Neuronal stem cell (in vitro differentiated cells): ENCODE measurements around the gene CYP27A1.

Source experiments
- DNase-seq: peaks from one replicate; pipeline ENCODE4 v3.0.0-alpha.2; 2013; ENCODE audit warnings: low spot score
- H2AFZ ChIP-seq: one replicate; pipeline ENCODE4 v1.6.1; 2013; ENCODE audit warnings: mild to moderate bottlenecking, low read length, inconsistent platforms
- H2AK5ac ChIP-seq: 2 replicates; pipeline ENCODE4 v1.6.1; 2013; ENCODE audit warnings: low read depth, mild to moderate bottlenecking, inconsistent platforms, low read length, moderate library complexity, mixed read lengths
- H2BK120ac ChIP-seq: 2 replicates; pipeline ENCODE4 v1.6.1; 2013; ENCODE audit warnings: low read depth, mild to moderate bottlenecking, inconsistent platforms, low read length, moderate library complexity, mixed read lengths
- H2BK12ac ChIP-seq: one replicate; pipeline ENCODE4 v1.6.1; 2013; ENCODE audit warnings: low read length, inconsistent platforms
- H2BK15ac ChIP-seq: 2 replicates; pipeline ENCODE4 v1.6.1; 2013; ENCODE audit warnings: mild to moderate bottlenecking, low read length, inconsistent platforms, mixed read lengths
- H2BK5ac ChIP-seq: one replicate; pipeline ENCODE4 v1.6.1; 2013; ENCODE audit warnings: inconsistent platforms, mild to moderate bottlenecking, low read length, moderate library complexity
- H3K14ac ChIP-seq: one replicate; pipeline ENCODE4 v1.6.1; 2013; ENCODE audit warnings: low read length, inconsistent platforms
- H3K18ac ChIP-seq: 2 replicates; pipeline ENCODE4 v1.6.1; 2013; ENCODE audit warnings: low read length, inconsistent platforms
- H3K23ac ChIP-seq: 2 replicates; pipeline ENCODE4 v1.6.1; 2013; ENCODE audit warnings: low read depth, mild to moderate bottlenecking, mixed read lengths, low read length, inconsistent platforms; ENCODE audit not compliant: poor library complexity
- H3K27ac ChIP-seq: replicated peaks from 3 replicates; pipeline ENCODE4 v1.5.1; 2013; ENCODE audit warnings: low read length, inconsistent platforms
- H3K27me3 ChIP-seq, 3 experiments: 2 replicates each; pipeline ENCODE4 v1.6.1; 2013; ENCODE audit warnings: low read length in 3 of 3, mild to moderate bottlenecking in 2 of 3, inconsistent platforms in 1 of 3, low read depth in 1 of 3, mixed read lengths in 1 of 3, moderate library complexity in 1 of 3; ENCODE audit not compliant: control insufficient read depth in 3 of 3, insufficient read depth in 3 of 3
- H3K36me3 ChIP-seq, 2 donors: replicated peaks in 1 of 2; 2 replicates each; pipeline ENCODE4 v1.6.1; 2013; ENCODE audit warnings: low read length in 2 of 2; ENCODE audit not compliant: control insufficient read depth in 2 of 2, insufficient read depth in 2 of 2
- H3K4ac ChIP-seq: 2 replicates; pipeline ENCODE4 v1.6.1; 2013; ENCODE audit warnings: inconsistent platforms, mild to moderate bottlenecking, low read length, moderate library complexity
- H3K4me1 ChIP-seq, 2 donors: 1 replicate in 1 of 2; 2 replicates in 1 of 2; pipeline ENCODE4 v1.6.1; 2013; ENCODE audit warnings: low read length in 2 of 2, low read depth in 1 of 2; ENCODE audit not compliant: control insufficient read depth in 2 of 2, insufficient read depth in 1 of 2
- H3K4me2 ChIP-seq: one replicate; pipeline ENCODE4 v1.6.1; 2013; ENCODE audit warnings: mild to moderate bottlenecking, low read length, inconsistent platforms; ENCODE audit not compliant: insufficient read depth, poor library complexity, severe bottlenecking
- H3K4me3 ChIP-seq, 2 donors: 2 replicates each; pipeline ENCODE4 v1.5.1; 2013; ENCODE audit warnings: low read length in 2 of 2, mild to moderate bottlenecking in 2 of 2, inconsistent platforms in 1 of 2, moderate library complexity in 1 of 2
- H3K79me1 ChIP-seq: one replicate; pipeline ENCODE4 v1.6.1; 2013; ENCODE audit warnings: low read depth, mild to moderate bottlenecking, inconsistent platforms, low read length, moderate library complexity
- H3K9ac ChIP-seq: one replicate; pipeline ENCODE4 v1.6.1; 2013; ENCODE audit warnings: mild to moderate bottlenecking, low read depth, low read length, inconsistent platforms; ENCODE audit not compliant: poor library complexity
- H3K9me3 ChIP-seq, 2 donors: replicated peaks in 1 of 2; 2 replicates each; pipeline versions ENCODE3 to v1.6.1; 2013; ENCODE audit warnings: low read length in 2 of 2, mild to moderate bottlenecking in 2 of 2, inconsistent platforms in 1 of 2, low read depth in 1 of 2, mixed read lengths in 1 of 2, moderate library complexity in 1 of 2; ENCODE audit not compliant: control insufficient read depth in 2 of 2, insufficient read depth in 1 of 2
- H4K8ac ChIP-seq: one replicate; pipeline ENCODE4 v1.6.1; 2013; ENCODE audit warnings: low read depth, mild to moderate bottlenecking, inconsistent platforms, low read length, moderate library complexity
- H4K91ac ChIP-seq: one replicate; pipeline ENCODE4 v1.6.1; 2013; ENCODE audit warnings: low read length, low read depth, mild to moderate bottlenecking, inconsistent platforms; ENCODE audit not compliant: poor library complexity
- WGBS, 2 donors: extraction: QIAGEN DNeasy Blood & Tissue Kit; methylation state at CpG; one replicate each; pipeline ENCODE4 v1.1.7; 2013; ENCODE audit warnings: missing lambda C conversion rate in 2 of 2, mixed read lengths in 1 of 2; ENCODE audit not compliant: insufficient read length in 2 of 2, insufficient replicate concordance in 1 of 2; ENCODE audit errors: extremely low coverage in 2 of 2; 5-methylcytosine and 5-hydroxymethylcytosine counted together

CYP27A1 gene

DNA sequence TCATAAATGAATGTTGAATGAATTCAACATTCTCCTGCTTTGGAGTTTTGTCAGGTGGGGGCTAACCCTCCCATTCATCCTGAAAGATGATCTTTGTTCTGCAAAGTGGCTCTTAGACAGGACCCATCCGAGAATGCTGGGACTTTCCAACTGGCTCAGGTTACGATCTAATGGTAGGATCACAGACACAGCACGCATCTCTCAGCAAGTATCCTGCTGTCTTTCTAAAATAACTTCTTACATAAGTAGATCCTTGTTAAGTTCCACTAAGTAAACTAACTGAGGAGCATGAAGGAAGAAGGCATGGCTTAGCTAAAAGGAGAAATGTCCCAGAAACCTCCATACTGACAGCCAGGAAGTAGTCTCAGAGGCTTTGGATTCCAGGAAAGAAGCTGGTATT is 23.7 kb downstream of the CYP27A1 start:
- no peak overlapping the region for H3K14ac ChIP-seq
- no peak overlapping the region for H3K18ac ChIP-seq
- H3K27ac ChIP-seq, result no peak overlapping the region
- H3K4me3 ChIP-seq, result no peak overlapping the region
- no peak overlapping the region for H2BK120ac ChIP-seq
- H4K91ac ChIP-seq, result no peak overlapping the region
- H2AK5ac ChIP-seq, result no peak overlapping the region
- H3K4ac ChIP-seq, result no peak overlapping the region
- no peak overlapping the region for H4K8ac ChIP-seq
- no peak overlapping the region for H2BK12ac ChIP-seq
- H2BK5ac ChIP-seq, result no peak overlapping the region
- no peak overlapping the region for H2BK15ac ChIP-seq
- no peaks in the 10 kb centered on the region for H3K79me1 ChIP-seq
- WGBS, 2 donors, result no CpG with 5 or more reads among the region's 3 CpGs
- H3K4me2 ChIP-seq, result no peak overlapping the region
- peaks cover 3 to 4% of the 10 kb centered on the region in 2 donors for H3K4me1 ChIP-seq
- peaks cover 2 to 9% of the 10 kb centered on the region in 2 donors for H3K9me3 ChIP-seq
- H2AFZ ChIP-seq, result peak overlapping the region; percentile 86
- DNase-seq, result no peak
- no peak overlapping the region for H3K23ac ChIP-seq
- no peaks in the 10 kb centered on the region for H3K27me3 ChIP-seq
- no peak overlapping the region for H3K9ac ChIP-seq
- no peaks in the 10 kb centered on the region for H3K36me3 ChIP-seq

DNA sequence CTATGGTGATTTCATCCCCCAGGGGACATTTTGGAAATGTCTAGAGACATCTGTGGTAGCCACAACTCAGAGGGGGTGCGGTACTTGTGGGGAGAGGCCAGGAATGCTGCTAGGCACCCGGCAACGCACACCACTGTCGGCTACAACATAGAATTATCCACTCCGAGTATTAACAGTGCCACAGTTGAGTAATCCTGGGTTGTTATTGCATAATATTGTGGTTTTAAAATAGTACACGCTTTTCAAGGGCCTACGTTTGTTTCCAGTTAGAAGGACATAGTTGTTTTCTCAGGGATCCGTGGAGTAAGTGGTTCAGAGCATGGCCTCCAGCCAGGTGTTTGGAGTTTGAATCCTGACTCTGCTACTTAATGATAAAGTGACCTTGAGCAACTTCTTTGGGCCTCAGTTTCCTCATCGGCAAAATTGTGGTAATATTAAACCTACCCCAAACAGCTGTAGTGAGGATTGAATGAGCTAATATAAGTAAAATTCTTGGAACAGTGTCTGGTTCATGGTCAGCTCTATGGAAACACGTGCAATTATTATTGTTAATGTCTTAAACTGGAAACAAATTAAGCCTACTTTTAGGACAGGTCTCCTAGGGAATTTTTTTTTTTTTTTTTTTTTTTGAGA is 24.5 kb downstream of the CYP27A1 start:
- no CpG with 5 or more reads among the region's 10 CpGs for WGBS, 2 donors
- DNase-seq, result no peak
- Histone ChIP-seq H2BK12ac (no peak overlapping the region), H3K27me3 (no peaks in the 10 kb centered on the region), H4K8ac (no peak overlapping the region), H3K9ac (no peak overlapping the region), H3K4me1 (peaks cover 3 to 4% of the 10 kb centered on the region in 2 donors), H3K18ac (no peak overlapping the region), H3K4me3 (no peak overlapping the region), H3K4ac (no peak overlapping the region), H3K4me2 (no peak overlapping the region), H3K27ac (no peak overlapping the region), H3K9me3 (peaks cover 2 to 9% of the 10 kb centered on the region in 2 donors), H2BK5ac (no peak overlapping the region), H2BK120ac (no peak overlapping the region), H4K91ac (no peak overlapping the region), H3K79me1 (no peaks in the 10 kb centered on the region), H3K23ac (no peak overlapping the region), H2BK15ac (no peak overlapping the region), H2AK5ac (no peak overlapping the region), H2AFZ (peak overlapping the region; percentile 54), H3K36me3 (no peaks in the 10 kb centered on the region), H3K14ac (no peak overlapping the region)

DNA sequence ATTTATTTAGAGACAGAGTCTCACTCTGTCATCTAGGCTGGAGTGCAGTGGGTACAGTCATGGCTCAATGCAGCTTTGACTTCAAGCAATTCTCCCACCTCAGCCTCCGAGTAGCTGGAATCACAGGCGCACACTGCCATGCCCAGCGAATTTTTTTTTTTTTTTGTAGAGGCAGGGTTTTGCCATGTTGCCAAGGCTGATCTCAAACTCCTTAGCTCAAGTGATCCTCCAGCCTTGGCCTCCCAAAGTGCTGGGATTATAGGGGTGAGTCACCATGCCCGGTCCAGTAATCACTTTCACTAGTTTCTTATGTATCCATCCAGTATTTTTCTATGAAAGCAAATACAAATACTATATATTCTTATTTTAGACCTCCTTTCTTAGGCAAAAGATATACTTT is 25.7 kb downstream of the CYP27A1 start:
- H2BK15ac ChIP-seq, result no peak overlapping the region
- no peak overlapping the region for H4K8ac ChIP-seq
- DNase-seq, result no peak
- H3K9me3 ChIP-seq, result peaks cover 2 to 9% of the 10 kb centered on the region in 2 donors
- no peaks in the 10 kb centered on the region for H3K79me1 ChIP-seq
- H3K23ac ChIP-seq, result no peak overlapping the region
- H3K4me3 ChIP-seq, result no peak overlapping the region
- no peak overlapping the region for H2AK5ac ChIP-seq
- no peak overlapping the region for H4K91ac ChIP-seq
- no peak overlapping the region for H3K27ac ChIP-seq
- no peak overlapping the region for H2AFZ ChIP-seq
- peaks cover 3 to 4% of the 10 kb centered on the region in 2 donors for H3K4me1 ChIP-seq
- no peak overlapping the region for H3K4ac ChIP-seq
- H3K9ac ChIP-seq, result no peak overlapping the region
- H2BK5ac ChIP-seq, result no peak overlapping the region
- no CpG with 5 or more reads among the region's 4 CpGs for WGBS, 2 donors
- no peak overlapping the region for H3K18ac ChIP-seq
- H3K4me2 ChIP-seq, result no peak overlapping the region
- H3K36me3 ChIP-seq, result no peaks in the 10 kb centered on the region
- H2BK120ac ChIP-seq, result no peak overlapping the region
- H3K27me3 ChIP-seq, result no peaks in the 10 kb centered on the region
- H3K14ac ChIP-seq, result no peak overlapping the region
- H2BK12ac ChIP-seq, result no peak overlapping the region

- Histone ChIP-seq H3K9ac (no peak overlapping the region), H2BK120ac (no peak overlapping the region), H2BK5ac (no peak overlapping the region), H3K4me2 (no peak overlapping the region), H4K8ac (no peak overlapping the region), H2AK5ac (no peak overlapping the region), H3K9me3 (peaks cover 2 to 4% of the 10 kb centered on the region in 2 donors), H3K79me1 (no peaks in the 10 kb centered on the region), H3K4me3 (peak overlapping the region in 1 of 2 donors; percentile 38), H3K27ac (no peak overlapping the region), H2AFZ (no peak overlapping the region), H3K14ac (peak overlapping the region; percentile 63), H3K23ac (peak overlapping the region; percentile 25), H2BK12ac (no peak overlapping the region), H4K91ac (no peak overlapping the region), H3K4me1 (peaks cover 3 to 4% of the 10 kb centered on the region in 2 donors), H3K27me3 (no peaks in the 10 kb centered on the region), H2BK15ac (no peak overlapping the region), H3K18ac (peak overlapping the region; percentile 67), H3K36me3 (no peaks in the 10 kb centered on the region), H3K4ac (no peak overlapping the region)
- DNase-seq, result no peak
- no CpG with 5 or more reads among the region's 12 CpGs for WGBS, 2 donors
Observed at GRCh38 chr2:218809515-218809914, 27.6 kb downstream of the CYP27A1 start.
